ENCODE results near the gene MBD6.

- peak; percentile 32; the same call in 1 of the 2 replicates for TF ChIP-seq KDM5A (IDR thresholded peaks at IDR 0.05)
- TF ChIP-seq CHD2 (IDR thresholded peaks at IDR 0.05; ENCODE audit: low read length, partially characterized antibody) = peak; percentile 97
- TF ChIP-seq REST (IDR thresholded peaks at IDR 0.05) = peak; percentile 96
- no peak for TF ChIP-seq CTCF (IDR thresholded peaks at IDR 0.05)
Observed at GRCh38 chr12:57546438-57547287, 24.0 kb downstream of the MBD6 start, which contains the start of gene DCTN2.

Measured in A549 (cell line).